Left hindlimb (tissue), 1 donor: ENCODE results near the gene BIN1.
A peak's percentile ranks its signal among the peaks of the same experiment; 100 is the strongest.
"Not testable (repeated sequence)": the region's sequence is repeated elsewhere in the genome, so short reads cannot be mapped to it uniquely, and the experiment has no call there.

ENCODE experiments used
- DNase-seq: peaks from one replicate; pipeline ENCODE4 v3.0.0-alpha.2; 2018

Gene BIN1

DNA sequence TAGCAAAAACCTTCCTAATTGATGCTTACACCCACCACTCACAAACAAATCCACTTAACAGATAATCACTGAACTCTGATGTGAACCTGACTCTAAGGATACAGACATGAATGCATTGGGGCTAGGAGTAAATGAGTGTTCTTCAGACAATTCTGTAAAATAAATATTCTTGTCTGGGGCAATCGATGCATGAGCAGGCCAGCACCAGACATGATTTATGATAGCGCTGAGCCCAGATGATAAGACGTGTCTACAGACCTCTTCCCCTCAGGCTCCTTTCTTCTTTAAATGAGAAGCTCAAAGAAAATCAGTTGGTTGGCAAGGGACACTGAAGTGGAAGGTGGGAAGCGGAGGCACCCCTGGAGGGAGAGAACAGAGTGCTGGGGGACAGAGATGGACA, 27.3 kb upstream of the BIN1 start:
- DNase-seq: no peak

DNA sequence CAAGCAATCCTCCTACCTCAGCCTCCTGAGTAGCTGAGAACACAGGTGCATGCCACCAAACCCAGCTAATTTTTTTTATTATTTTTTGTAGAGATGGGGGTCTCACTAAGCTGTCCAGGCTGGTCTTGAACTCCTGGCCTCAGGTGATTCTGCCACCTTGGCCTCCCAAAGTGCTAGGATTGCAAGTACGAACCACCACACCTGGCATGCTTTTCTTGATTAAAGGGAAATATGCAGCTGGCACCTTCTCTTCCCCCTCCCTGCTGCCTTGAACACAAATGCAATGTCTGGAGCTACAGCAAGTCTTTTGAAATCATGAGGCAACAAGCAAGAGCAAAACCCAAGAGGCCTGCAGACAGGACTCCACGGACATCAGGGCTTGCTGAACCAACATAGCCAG, 26.8 kb upstream of the BIN1 start:
- no peak for DNase-seq

DNA sequence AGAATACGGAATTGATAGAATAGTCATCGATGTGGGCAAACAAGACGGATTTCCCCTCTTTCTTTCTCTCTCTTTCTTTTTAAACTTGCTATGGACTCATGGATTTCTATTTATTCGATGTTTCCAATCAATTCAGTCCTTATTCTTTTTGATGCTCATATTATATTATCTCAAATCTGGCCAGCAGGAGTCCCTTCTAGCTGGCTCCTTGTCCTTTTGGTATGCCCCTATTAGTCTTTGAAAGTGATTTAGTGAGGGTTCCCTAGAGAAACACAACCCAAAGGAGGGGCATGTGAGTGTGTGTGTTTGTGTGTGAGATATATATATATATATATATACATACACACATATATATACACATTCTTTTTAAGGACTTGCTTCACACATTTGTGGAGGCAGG, 23.5 kb upstream of the BIN1 start:
- DNase-seq: no peak

DNA sequence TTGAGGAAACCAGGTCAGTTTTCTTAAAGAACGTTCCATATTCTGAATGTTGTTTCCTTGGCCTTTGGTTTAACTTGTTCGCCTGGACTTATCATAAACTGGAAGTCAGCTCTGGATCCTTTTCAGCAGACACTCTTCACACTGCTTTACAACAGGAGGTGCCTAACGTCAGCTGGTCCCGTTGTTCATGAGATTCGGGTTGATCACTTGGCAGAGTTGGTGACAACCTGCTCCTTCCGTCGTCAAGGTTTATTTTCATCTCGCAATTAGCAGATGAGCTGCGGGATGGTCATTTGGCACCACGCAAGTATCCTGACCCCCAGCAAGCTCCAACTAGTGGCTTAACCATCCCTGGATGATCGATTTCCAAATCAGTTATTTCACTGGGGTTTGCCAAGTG, 23.0 kb upstream of the BIN1 start:
- DNase-seq: no peak

DNA sequence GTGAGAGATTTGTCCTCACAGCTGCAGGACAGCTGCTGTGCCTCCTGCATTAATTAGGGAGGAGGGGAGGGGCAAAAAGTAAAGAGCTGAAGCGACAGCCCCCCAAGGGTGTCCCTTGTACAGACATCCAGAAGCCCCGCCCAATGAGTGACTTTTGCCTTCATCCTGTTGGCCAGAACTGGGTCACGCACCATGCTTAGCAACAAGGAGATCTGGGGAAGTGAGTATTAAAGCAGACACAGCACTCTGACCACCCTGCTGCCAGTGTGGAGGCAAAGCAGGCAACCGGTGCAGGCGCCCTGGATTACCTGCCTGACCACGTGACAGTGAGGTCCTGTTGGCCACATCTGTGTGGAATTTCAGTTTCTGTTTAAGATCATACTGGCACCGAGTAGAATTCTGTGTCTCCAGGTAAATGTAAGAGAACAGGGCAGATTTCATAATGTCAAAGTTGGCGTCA, 21.5 kb upstream of the BIN1 start:
- no peak for DNase-seq

DNA sequence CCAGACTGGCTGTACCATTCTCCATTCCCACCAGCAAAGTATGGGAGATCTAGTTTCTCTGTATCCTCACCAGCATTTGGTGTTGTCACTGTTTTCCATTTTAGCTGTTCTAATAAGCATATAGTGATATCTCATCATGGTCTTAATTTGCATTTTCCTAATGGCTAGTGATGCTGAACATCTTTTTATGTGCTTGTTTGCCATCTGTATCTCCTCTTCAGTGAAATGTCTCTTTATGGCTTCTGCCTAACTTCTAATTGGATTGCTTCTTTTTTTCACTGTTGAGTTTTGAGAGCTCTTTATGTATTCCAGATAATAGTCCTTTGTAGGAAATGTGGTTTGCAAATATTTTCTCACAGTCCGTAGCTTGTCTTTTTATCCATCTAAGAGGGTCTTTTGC, 18.9 kb upstream of the BIN1 start:
- no peak for DNase-seq

DNA sequence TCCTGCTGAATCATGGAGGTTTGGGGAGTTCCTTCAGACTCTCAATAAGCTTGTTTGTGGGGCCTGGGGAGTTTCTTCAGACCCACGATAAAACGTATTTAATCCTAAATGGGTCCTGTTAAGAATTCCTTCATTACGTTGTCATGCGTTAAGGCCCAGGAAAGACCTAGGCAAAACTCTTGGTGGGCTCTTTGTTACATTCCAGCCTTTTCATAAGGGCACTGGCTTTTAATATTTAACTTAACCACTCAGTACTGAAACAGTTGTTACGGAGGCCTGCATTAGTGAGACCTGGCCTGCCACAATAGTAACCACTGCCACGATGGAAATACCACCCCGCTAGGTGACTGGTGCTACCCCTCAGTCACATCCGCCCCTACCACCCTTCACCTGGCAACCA, 17.5 kb upstream of the BIN1 start:
- no peak for DNase-seq

DNA sequence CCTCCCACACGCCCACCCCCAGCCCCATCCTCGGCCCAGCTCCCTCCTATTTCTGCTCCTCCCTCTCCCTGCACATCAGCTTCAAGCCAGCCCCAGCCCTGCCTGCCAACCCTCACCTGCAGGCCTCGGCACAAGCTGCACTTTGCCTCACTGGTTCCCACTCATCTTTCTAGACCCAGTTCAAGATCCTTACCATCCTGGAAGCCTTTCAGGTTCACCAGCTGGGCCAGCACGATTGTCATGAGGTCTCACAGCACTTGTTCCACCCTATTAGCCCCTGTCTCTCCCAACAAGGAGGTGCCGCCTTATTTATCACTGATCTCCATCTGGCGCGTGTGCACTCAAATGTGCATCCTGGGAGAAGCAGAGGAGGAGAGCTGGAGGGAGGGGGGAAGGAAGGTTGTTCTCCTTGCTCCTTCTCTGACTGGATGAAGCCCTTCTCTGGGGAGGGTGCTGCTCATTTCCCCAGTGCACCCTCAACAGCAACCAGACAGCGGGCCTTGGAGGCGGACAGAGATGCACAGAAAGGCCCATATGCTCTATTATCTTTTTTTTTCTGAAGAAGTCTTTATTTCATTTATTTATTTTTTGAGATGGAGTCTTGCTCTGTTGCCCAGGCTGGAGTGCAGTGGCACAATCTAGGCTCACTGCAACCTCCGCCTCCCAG, 15.5 kb upstream of the BIN1 start:
- no peak for DNase-seq

DNA sequence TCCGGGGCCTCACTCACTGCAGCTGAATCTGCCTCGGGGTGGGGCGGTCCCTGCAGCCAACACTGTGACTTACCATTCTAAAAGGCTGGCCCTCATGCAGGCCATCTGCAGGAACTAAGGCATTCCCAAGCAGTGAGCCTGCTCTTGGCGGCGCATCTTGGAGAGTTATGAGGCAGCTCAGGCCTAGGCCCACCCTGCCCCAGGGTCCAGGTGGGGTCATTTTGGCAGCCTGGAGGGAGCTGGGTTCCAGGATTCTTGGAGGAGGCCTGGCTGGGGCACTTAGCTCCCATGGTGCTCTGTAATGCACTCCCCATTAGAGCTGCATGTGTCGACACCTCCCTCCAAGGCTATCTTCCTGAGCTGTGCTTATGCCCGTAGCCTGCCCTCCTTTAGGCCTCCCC, 14.8 kb upstream of the BIN1 start:
- DNase-seq: peak; percentile 92

DNA sequence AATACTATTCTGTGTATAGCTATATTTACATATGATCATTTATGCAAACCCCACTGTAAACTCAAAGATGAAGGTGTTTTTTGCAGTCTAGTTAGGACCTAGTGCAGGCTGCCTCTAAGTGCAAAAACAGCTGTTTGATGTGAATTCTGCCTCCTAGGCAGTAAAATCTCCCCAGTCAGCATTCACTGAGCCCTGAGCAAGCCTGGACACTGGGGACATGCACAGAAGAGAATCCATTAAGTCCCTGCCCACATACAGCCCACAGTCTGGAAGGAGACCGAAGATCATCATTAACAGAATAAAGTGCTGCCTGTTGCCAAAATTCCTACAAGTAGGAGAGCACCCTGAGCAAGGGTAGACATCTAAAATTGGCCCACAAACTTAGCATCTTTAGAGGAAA, 14.4 kb upstream of the BIN1 start:
- DNase-seq: no peak

DNA sequence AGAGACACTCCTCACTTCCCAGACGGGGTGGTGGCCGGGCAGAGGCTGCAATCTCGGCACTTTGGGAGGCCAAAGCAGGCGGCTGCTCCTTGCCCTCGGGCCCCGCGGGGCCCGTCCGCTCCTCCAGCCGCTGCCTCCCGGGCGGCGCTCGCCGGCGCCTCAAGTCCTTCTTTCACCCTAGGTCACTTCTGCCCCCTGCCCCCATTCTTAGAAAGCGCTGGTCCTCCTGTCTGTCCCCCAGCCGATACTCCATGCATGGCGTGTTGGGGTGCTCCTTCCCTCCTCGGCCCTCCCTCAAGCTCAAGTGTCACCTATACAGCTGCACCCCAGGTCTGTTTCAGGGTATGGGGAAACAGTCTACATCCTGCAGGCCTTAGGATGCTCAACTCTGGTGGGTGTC, 13.5 kb upstream of the BIN1 start:
- DNase-seq: not testable (repeated sequence)

DNA sequence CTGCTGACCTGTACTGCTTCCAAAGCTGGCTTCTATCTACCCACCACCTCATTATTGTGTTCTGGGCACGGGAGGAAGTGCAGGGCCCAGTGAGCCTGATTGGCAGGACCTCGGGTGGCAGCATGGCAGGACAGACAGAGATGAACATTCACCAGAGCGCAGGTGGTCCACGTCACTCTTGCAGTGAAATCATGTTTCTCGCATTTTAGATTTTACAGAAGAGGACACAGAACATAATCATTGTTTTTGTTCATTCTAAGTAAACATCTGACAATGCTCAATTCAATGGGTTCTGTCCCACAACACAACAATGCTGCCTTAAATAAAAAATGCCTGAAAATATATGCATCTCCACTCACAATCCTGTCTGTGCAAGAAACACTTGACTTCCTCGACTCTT, 11.5 kb upstream of the BIN1 start:
- DNase-seq: no peak

DNA sequence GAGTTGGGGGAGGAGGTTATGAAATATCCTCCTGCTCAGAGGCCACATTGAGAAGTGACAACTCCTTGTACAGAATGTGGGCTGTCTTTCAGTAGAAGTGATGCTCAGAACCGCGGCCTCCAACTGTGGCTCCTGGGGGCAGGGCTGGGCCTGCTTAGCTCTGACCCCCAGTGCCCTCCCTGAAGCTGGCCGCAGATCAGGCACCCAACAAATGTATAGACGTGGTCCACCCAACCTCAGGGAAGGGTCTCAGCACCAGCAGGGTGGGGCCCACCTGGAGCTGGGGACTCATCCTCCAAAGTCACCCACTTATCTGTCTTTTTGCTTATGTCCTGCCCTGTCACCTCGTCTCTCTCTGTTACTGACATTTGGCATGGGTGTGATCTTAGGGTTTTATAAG, 11.1 kb upstream of the BIN1 start:
- no peak for DNase-seq

DNA sequence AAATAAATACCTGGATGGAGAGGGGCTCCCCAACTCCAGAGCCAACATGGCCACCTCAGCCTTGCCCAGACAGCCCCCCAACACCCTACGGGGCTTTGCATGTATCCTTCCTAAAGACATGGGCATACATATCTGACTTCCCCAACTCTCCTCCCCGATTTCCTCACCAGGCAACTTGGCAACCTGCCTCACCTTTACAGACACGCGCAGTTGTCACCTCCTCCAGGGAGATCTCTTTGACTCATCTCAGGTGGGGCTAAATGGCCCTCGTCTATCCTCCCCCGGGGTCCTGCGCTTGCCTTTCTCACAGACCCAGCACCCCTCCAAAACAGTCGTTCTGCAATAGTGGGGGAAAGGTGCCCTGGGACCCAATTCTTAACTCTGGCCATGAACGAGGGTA, 10.6 kb upstream of the BIN1 start:
- no peak for DNase-seq

DNA sequence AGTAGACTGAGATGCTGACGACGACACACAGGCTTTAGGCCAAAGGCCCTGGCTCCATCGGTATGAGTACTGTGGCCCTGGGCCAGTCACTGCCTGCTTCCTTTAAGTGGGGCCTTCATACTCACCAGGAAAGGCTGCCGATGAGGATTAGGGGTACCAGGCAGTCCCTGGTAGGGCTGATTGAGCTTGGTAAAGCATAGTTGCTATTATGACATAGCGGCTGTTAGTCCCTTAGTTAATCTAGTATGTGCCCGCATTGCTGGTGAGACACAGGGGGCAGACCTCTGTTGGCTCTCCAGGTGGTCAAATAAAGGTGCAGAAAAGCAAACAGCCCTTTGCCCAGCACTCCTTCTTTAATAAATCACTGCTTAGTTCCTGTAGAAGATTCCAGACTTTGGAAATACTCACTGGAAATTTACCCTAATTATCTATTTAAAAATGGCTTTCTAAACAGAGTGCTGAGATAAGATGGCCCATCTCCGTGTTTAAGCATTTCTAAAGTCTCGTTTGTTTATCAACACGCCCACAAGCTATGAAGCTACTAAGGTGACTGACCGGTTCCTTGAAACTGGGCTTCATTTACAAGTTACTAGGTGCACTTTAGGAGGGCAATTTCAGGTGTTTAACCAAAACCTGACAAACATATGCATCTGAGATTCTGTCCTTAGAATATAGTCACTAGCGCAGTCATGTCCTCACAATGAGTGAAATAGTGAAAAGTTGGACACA, 8.7 kb upstream of the BIN1 start:
- no peak for DNase-seq

DNA sequence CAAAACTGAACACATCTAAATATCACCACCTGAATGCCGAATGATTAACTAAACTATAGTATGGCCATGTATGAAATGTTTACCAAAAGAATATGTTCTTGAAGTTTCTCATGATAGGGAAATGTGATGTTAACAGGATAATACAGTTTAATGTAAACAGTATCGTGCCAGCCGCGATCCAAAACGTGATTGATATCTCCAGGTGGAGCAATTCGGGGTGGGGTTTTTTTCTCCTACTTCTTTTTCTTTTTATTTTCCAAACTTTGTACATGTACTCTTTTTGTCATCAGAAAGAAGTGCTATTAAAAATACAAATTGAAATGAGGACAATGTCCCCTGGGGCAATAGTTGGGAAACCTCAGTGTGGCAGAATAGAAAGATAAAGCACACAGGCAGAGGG, 4.0 kb upstream of the BIN1 start:
- DNase-seq: no peak

DNA sequence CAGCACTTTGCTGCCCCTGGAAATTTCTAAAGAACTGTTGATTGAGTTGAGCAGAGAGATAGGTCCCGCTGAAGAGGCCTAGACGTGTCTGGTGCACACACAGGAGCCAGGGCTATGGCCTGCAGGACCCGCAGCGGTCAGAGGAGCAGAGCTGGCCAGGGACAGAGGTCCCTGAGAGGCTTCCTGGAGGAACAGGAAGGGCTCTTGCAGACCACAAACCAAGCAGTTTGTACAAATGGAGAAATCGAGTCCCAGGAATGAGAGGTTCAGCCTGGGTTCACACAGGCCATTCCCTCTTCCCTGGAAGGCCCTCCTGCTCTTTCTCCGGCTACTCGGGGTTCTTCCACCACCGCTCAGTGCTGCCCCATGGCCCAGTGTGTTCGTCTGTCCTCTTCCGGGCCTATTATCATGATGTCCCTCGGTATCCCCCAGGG, 1.2 kb upstream of the BIN1 start:
- peak; percentile 41 for DNase-seq

DNA sequence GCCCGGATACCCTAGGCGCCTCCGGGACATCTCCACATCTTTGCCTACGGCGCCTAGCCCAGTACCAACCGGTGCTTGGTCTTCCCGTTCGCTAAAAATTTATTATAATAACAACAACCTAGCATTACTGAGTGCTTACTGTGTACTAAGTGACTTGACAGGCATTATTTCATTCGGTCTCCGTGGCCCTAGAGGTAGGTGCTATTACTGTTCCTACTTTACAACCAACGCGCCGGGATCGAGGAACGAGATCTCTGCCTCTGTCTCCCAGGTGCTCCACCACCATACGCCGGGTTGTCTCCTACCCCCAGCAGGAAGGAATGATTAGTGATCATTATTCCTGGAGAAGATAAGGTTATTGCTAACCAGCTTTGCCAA, 657 bp upstream of the BIN1 start:
- no peak for DNase-seq

DNA sequence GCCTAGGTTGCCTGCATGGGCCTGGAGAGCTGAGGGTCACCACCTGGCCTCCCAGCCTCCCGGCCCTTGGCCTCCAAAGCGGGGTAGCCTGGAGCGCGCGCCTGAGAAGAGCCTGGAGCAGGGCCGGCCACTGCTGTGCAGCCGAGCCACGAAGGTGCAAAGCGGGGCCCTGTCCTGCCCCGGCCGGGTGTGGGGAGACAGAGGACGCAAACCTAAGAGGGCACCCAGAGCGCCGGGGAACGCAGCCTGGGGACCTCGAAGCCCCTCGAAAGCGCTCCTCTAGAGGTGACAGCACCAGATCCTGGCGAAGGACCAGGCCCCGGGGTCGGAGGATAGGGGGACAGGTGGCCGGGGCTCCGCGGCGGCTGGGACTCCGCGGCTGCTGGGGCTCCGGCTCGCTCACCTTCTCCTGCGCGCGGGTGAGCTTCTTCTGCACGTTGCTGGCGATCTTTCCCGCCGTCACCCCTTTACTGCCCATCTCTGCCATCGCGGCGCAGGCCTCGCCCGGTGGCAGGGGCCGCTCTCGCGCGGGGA, 430 bp downstream of the BIN1 start:
- peak; percentile 57 for DNase-seq

DNA sequence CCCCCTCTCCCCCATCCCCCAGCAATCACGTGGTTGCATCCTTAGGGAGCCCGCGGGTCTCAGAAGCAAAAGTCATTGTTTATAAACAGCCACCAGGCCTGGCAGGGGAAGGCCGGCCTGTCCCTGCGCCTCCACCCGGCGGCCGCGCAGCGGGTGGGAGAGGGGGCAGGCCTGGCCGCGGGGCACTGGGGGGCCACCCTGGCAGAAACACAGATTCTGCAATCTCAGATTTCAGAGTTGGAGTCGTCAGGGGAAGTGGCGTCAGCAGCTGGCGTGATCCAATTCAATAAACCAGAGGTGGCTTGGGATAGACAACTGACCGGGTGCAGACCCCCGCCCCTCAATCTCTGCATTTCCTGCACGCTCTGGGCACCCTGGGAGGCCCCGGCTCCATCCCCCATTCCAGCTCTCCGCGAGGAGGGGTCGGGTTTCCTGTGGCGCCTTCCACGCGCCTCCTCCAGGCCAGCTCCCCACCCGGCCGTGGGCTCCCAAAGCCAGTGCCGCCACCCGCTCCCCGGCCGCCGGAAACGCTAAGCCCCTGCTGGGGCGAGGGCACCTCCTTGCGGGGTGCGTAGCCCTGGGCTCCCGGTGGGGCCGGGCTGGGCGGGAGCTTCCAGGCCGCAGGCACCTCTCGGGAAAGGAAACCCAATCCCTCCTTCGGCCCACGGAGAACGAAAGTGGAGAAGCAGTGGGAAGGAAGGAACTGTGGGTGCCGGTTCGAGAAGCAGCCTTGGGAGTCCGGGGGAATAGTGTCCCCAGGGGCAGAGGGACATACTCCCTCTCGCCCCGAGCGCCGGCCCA, 1.1 kb downstream of the BIN1 start:
- peak; percentile 79 for DNase-seq

DNA sequence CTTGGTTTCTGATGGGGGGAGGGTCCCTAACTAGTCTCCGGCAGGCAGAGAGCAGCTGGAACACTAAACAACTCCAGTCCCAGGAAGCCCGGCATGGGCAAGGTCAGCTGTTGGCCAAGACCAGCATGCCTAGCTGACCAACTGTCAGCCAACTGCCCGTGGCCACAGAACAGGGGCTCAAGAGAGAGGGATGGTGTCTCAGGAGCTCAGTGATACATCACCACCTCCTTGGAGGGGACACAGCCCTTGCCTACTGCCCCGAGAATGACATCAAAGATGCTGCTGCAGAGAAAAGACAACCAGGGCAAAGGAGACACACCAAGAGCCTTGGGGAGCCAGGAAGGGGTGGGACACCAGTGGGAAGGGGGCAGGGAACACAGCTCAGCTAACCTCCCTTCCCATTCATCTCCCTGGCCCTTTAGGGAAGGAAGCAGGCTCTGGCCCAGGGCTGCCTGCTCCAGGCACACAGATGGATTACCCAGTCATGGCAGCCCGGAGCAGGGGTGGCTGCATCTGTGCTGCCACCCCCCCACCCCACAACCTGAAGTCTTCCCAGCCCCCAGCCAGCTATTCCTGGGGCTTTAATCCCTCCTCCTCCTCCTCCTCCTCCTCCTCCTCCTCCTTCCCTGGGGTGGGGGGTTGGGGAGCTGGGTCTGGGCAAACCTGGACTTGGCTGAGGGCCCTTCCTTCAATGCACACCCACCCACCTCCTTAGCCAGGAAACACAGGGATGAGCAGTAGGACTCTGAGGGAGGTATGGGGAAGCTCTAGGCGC, 1.9 kb downstream of the BIN1 start:
- no peak for DNase-seq

DNA sequence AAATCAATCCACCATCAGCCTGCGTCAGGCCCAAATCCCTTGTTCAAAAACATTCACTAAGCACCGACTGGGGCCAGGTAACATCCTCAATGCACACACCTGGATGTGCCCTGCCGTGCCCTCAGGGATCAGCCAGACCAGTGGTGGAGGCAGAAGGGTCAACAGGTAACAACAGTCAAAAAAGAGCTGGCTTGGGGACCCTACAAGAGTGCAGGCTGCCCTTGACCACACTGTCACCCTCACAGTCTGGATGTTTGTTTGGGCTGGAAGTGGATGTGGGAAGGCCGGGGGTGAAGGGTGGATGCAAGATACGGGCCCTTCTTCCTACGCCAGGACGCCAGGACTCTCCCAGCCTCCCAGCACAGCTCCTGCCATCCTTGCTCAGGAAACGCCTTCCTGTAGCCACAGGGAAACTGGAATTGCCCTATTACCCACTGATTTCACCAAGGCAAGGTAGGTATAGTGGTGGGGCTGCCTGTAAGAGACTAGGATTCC, 2.7 kb downstream of the BIN1 start:
- DNase-seq: no peak
